Natural killer cell (primary cell): ENCODE results near the gene GDA. TPM values are rescaled to one million over a fixed set of nuclear protein-coding genes. Genes with fewer than 3 reads are reported as not detected.

ENCODE experiments used
- ATAC-seq, 3 donors: fragments of 150-1000 bp in 2 of 3; fragments of 200-7000 bp in 1 of 3; cut with Tn5 transposase; 1 replicate in 1 of 3; 2 replicates in 2 of 3; pipeline ENCODE4 v1.10.0; 2021; ENCODE audit warnings: mild to moderate bottlenecking in 2 of 3, moderate library complexity in 2 of 3
- DNase-seq, 2 donors: peaks; one replicate each; pipeline versions ENCODE4 v3.0.0 to v3.0.0-alpha.2; 2013 to 2021; ENCODE audit warnings: mixed read lengths in 1 of 2
- H3K27ac ChIP-seq: one replicate; pipeline ENCODE4 v1.5.1; 2013; ENCODE audit warnings: mild to moderate bottlenecking, low read length
- H3K27me3 ChIP-seq: one replicate; pipeline ENCODE4 v1.6.1; 2013; ENCODE audit warnings: low read length; ENCODE audit not compliant: control insufficient read depth, insufficient read depth
- H3K36me3 ChIP-seq: one replicate; pipeline ENCODE4 v1.6.1; 2013; ENCODE audit warnings: low read length; ENCODE audit not compliant: control insufficient read depth, insufficient read depth
- H3K4me1 ChIP-seq: one replicate; pipeline ENCODE4 v1.6.1; 2013; ENCODE audit warnings: low read length; ENCODE audit not compliant: control insufficient read depth, insufficient read depth
- H3K4me3 ChIP-seq: one replicate; pipeline ENCODE4 v1.5.1; 2013; ENCODE audit warnings: low read length
- H3K9me3 ChIP-seq: one replicate; pipeline ENCODE4 v1.6.1; 2013; ENCODE audit warnings: low read length; ENCODE audit not compliant: control insufficient read depth, insufficient read depth
- H3K27ac Mint-ChIP-seq, 2 donors: one replicate each; pipeline ENCODE4 v1.8.0; 2022; ENCODE audit warnings: mild to moderate bottlenecking in 2 of 2, mixed read lengths in 2 of 2, moderate library complexity in 1 of 2
- H3K27me3 Mint-ChIP-seq, 2 donors: one replicate each; pipeline ENCODE4 v1.8.0; 2022; ENCODE audit warnings: low read depth in 2 of 2, mixed read lengths in 2 of 2
- H3K36me3 Mint-ChIP-seq: one replicate; pipeline ENCODE4 v1.8.0; 2022; ENCODE audit warnings: mixed read lengths
- H3K4me1 Mint-ChIP-seq, 2 donors: one replicate each; pipeline ENCODE4 v1.8.0; 2022; ENCODE audit warnings: mixed read lengths in 2 of 2
- H3K4me3 Mint-ChIP-seq: one replicate; pipeline ENCODE4 v1.8.0; 2022; ENCODE audit warnings: mild to moderate bottlenecking, moderate library complexity, mixed read lengths
- H3K9me3 Mint-ChIP-seq, 2 donors: one replicate each; pipeline ENCODE4 v1.8.0; 2022; ENCODE audit warnings: mixed read lengths in 2 of 2
- WGBS: methylation state at CpG from one replicate; pipeline ENCODE4 v1.1.7; 2013; ENCODE audit warnings: missing lambda C conversion rate; ENCODE audit not compliant: insufficient coverage; 5-methylcytosine and 5-hydroxymethylcytosine counted together
- intact Hi-C: fragments of 100-400 bp; cut with micrococcal nuclease; formaldehyde crosslinking; loops from one replicate; pipeline ENCODE4 v1.14.2; 2022
- total RNA-seq, 4 donors: library from RNA; stranded (reverse); fragments of 120-200 nt in 1 of 4; gene quantifications; one replicate each; pipeline versions ENCODE4 v1.2.3 to v1.2.4, GENCODE V29; 2013 to 2022
- TF ChIP-seq, protein P1 (sequence below): fragments of 200-600 bp; IDR thresholded peaks from one replicate; pipeline ENCODE4 v1.8.0; 2022; ENCODE audit warnings: antibody characterized with exemption

GDA gene
- total RNA-seq, 3 donors from 2014 or later (not counting 1 experiment from before 2014, with no cell fraction given), result not detected

DNA sequence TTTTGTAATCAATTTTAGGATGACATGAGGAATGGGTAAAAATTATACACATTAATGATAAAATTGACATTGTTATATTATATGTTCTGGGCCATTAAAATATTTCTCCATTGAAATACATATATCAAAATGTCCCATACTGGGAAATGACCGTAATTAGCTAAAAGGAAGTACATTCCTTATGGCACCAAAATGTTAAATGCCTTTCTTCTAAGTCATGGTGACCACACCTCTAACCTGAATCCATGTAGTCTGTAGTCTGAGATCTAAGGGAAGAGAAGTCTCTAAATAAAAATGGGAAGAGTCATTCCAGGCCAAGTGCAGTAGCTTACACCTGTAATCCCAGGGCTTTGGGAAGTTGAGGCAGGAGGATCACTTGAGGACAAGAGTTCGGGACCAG lies 10.0 kb upstream of the GDA start:
- no peak for DNase-seq
- H3K27ac Mint-ChIP-seq, result no peak overlapping the region
- intact Hi-C loops, result no loop called here
- no peaks in the 10 kb centered on the region for H3K27me3 ChIP-seq
- H3K4me1 ChIP-seq, result no peaks in the 10 kb centered on the region
- H3K4me3 Mint-ChIP-seq, result no peak overlapping the region
- TF ChIP-seq, protein P1, sequence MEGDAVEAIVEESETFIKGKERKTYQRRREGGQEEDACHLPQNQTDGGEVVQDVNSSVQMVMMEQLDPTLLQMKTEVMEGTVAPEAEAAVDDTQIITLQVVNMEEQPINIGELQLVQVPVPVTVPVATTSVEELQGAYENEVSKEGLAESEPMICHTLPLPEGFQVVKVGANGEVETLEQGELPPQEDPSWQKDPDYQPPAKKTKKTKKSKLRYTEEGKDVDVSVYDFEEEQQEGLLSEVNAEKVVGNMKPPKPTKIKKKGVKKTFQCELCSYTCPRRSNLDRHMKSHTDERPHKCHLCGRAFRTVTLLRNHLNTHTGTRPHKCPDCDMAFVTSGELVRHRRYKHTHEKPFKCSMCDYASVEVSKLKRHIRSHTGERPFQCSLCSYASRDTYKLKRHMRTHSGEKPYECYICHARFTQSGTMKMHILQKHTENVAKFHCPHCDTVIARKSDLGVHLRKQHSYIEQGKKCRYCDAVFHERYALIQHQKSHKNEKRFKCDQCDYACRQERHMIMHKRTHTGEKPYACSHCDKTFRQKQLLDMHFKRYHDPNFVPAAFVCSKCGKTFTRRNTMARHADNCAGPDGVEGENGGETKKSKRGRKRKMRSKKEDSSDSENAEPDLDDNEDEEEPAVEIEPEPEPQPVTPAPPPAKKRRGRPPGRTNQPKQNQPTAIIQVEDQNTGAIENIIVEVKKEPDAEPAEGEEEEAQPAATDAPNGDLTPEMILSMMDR, result no peak
- H3K4me3 ChIP-seq, result no peak overlapping the region
- ATAC-seq, result no peak
- H3K36me3 Mint-ChIP-seq, result no peaks in the 10 kb centered on the region
- no peak overlapping the region for H3K27ac ChIP-seq
- peaks cover 15 to 19% of the 10 kb centered on the region in 2 donors for H3K27me3 Mint-ChIP-seq
- H3K9me3 ChIP-seq, result no peaks in the 10 kb centered on the region
- no peaks in the 10 kb centered on the region for H3K4me1 Mint-ChIP-seq
- no peaks in the 10 kb centered on the region for H3K36me3 ChIP-seq
- H3K9me3 Mint-ChIP-seq, result no peaks in the 10 kb centered on the region
- WGBS, result no CpG with 5 or more reads among the region's 2 CpGs

DNA sequence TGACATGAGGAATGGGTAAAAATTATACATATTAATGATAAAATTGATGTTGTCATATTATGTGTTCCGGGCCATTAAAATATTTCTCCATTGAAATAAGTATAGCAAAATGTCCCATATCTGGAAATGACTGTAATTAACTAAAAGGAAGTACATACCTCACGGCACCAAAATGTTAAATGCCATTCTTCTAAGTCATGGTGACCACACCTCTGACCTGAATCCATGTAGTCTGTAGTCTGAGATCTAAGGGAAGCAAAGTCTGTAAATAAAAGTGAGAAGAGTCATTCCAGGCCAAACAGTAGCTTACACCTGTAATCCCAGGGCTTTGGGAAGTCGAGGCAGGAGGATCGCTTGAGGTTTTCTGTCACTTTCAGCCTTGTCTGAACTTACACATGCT lies 8.7 kb upstream of the GDA start:
- intact Hi-C loops, result no loop called here
- 86% methylated on average over 2 of the region's 4 CpGs for WGBS
- Histone ChIP-seq H3K4me1 (no peaks in the 10 kb centered on the region), H3K9me3 (no peaks in the 10 kb centered on the region), H3K36me3 (no peaks in the 10 kb centered on the region), H3K4me3 (no peak overlapping the region), H3K27me3 (no peaks in the 10 kb centered on the region), H3K27ac (no peak overlapping the region)
- H3K27ac Mint-ChIP-seq, result no peak overlapping the region
- TF ChIP-seq, protein P1, result no peak
- peaks cover 18 to 19% of the 10 kb centered on the region in 2 donors for H3K27me3 Mint-ChIP-seq
- no peaks in the 10 kb centered on the region for H3K4me1 Mint-ChIP-seq
- DNase-seq (no peak), ATAC-seq (no peak)
- H3K9me3 Mint-ChIP-seq, result no peaks in the 10 kb centered on the region
- H3K36me3 Mint-ChIP-seq, result no peaks in the 10 kb centered on the region
- no peak overlapping the region for H3K4me3 Mint-ChIP-seq

DNA sequence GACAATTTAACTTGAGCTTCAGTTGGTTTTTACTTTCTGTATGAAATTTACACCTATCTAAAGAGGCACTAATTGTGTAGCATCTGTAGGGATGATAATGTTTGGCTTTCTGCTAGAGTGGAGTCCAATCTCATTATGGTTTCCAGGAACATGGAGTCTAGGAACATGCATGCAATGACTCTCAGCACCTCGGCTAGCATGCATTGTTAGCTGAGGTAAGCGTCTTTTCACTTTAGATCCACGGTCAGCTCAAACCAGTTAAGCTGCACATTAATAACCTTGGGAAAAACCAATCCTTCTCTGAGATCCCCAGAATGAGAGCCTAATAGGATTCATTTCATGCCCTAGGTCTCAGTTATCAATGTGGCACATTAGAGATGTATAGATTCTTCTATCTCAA lies 7.8 kb upstream of the GDA start:
- peaks cover 18 to 19% of the 10 kb centered on the region in 2 donors for H3K27me3 Mint-ChIP-seq
- no peak for ATAC-seq
- H3K9me3 ChIP-seq, result no peaks in the 10 kb centered on the region

More for the DNA sequence above, 7.8 kb upstream of the GDA start:
- Histone ChIP-seq H3K27ac (no peak overlapping the region), H3K27me3 (no peaks in the 10 kb centered on the region), H3K4me1 (no peaks in the 10 kb centered on the region), H3K4me3 (no peak overlapping the region), H3K36me3 (no peaks in the 10 kb centered on the region)
- no peaks in the 10 kb centered on the region for H3K4me1 Mint-ChIP-seq
- intact Hi-C loops, result no loop called here
- H3K36me3 Mint-ChIP-seq, result no peaks in the 10 kb centered on the region
- H3K27ac Mint-ChIP-seq, result no peak overlapping the region
- DNase-seq, result no peak
- 83% methylated on average over 3 of the region's 3 CpGs for WGBS
- H3K9me3 Mint-ChIP-seq, result no peaks in the 10 kb centered on the region
- H3K4me3 Mint-ChIP-seq, result no peak overlapping the region
- TF ChIP-seq, protein P1, result no peak
